GM18907 (cell line): Measurements from ENCODE around the gene ACAD10.

Source experiments
- ATAC-seq: cut with Tn5 transposase; IDR thresholded peaks from one replicate; pipeline ENCODE4 v1.9.1; 2021; ENCODE audit warnings: mild to moderate bottlenecking, moderate library complexity; ENCODE audit not compliant: unreplicated experiment

Gene ACAD10

DNA sequence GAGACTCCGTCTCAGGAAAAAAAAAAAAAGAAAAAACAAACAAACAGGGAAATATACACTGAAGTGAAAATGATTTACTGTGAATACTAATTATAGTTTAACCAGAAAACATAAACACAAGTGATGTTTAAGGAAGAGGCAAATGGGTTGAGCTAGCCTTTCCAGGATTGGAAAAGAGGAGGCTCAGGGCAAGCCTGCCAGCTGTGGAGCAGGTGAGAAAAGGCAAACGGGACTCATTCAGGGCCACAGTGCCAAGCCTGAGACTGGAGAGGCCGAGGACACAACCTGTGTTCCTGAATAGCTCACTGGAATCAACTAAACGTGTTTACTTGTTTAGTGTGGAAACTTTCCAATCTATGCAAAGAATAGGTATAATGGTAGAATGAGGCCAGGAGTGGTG lies 120.5 kb downstream of the ACAD10 start:
- ATAC-seq: no peak
